A549 (cell line): Measurements from ENCODE around the gene EIF3A. TPM values are rescaled to one million over a fixed set of nuclear protein-coding genes. Genes with fewer than 3 reads are reported as not detected.
"Not testable (repeated sequence)": the region's sequence is repeated elsewhere in the genome, so short reads cannot be mapped to it uniquely, and the experiment has no call there.

Experiments used
- ATAC-seq, 2 experiments: fragments of 200-7000 bp in 1 of 2; fragments of >200 bp in 1 of 2; cut with Nextera tagmentation in 1 of 2; cut with Tn5 transposase in 1 of 2; 3 replicates each; pipeline versions ENCODE4 v1.8.0 to v1.9.1; 2018 to 2020; ENCODE audit warnings: mild to moderate bottlenecking in 1 of 2, moderate library complexity in 1 of 2
- CTCF ChIA-PET: fragments of 300-600 bp; sonication (Branson Sonifier 250); formaldehyde crosslinking; extraction: SDS; loops from one replicate; lab custom pipeline; 2021; ENCODE audit warnings: antibody characterized with exemption, inconsistent platforms; lab: Yijun Ruan, JAX
- POLR2A ChIA-PET: fragments of 350-600 bp; formaldehyde crosslinking; extraction: SDS; loops from one replicate; lab custom pipeline; 2021; ENCODE audit warnings: antibody characterized with exemption, inconsistent platforms; lab: Yijun Ruan, JAX
- DNase-seq, 2 experiments: peaks; one replicate each; pipeline versions ENCODE4 v3.0.0 to v3.0.0-alpha.2; 2011 to 2016; ENCODE audit warnings: low read depth in 1 of 2, low spot score in 1 of 2
- FAIRE-seq: peaks from 2 replicates; lab custom pipeline; 2011; peaks lifted over from hg19 to GRCh38; lab: Jason Lieb, UNC
- H3K27ac ChIP-seq, 2 experiments: fragments of >200 bp; sonication (Bioruptor Twin); formaldehyde crosslinking; 3 replicates each; pipeline ENCODE4 v1.5.1; 2016 to 2017
- H3K4me1 ChIP-seq: fragments of >200 bp; sonication (Bioruptor Twin); formaldehyde crosslinking; 3 replicates; pipeline ENCODE4 v1.6.1; 2016
- H3K4me2 ChIP-seq: fragments of >200 bp; sonication (Bioruptor Twin); formaldehyde crosslinking; 3 replicates; pipeline ENCODE4 v1.6.1; 2016
- H3K4me3 ChIP-seq: fragments of >200 bp; sonication (Bioruptor Twin); formaldehyde crosslinking; 3 replicates; pipeline ENCODE4 v1.5.1; 2016
- H3K9me3 ChIP-seq: fragments of >200 bp; sonication (Bioruptor Twin); formaldehyde crosslinking; 3 replicates; pipeline ENCODE4 v1.6.1; 2016
- ATOH8 ChIP-seq: fragments of 250-450 bp; sonication (Bioruptor Pico); IDR thresholded peaks from 2 replicates; pipeline ENCODE4 v1.5.0; 2020; ENCODE audit warnings: low read depth, mild to moderate bottlenecking, moderate library complexity
- CTCF ChIP-seq: fragments of >200 bp; sonication (Bioruptor Twin); formaldehyde crosslinking; IDR thresholded peaks from 3 replicates; pipeline ENCODE4 v1.5.1; 2016
- EP300 ChIP-seq, 2 experiments: fragments of >200 bp; sonication (Bioruptor Twin); formaldehyde crosslinking; IDR thresholded peaks; 2 replicates in 1 of 2; 3 replicates in 1 of 2; pipeline ENCODE4 v1.6.1; 2016 to 2017
- FOSL2 ChIP-seq, 2 experiments: fragments of 450-650 bp in 1 of 2; fragments of >200 bp in 1 of 2; sonication (Bioruptor Twin) in 1 of 2; formaldehyde crosslinking; IDR thresholded peaks; 2 replicates each; pipeline versions ENCODE4 v1.5.0 to v1.6.1; 2016 to 2020; ENCODE audit warnings: mild to moderate bottlenecking in 1 of 2, moderate library complexity in 1 of 2
- GATA3 ChIP-seq: IDR thresholded peaks from 2 replicates; pipeline ENCODE4 v1.6.1; 2012; ENCODE audit warnings: borderline replicate concordance
- MAX ChIP-seq: IDR thresholded peaks from 2 replicates; pipeline ENCODE4 v1.6.1; 2012
- MYC ChIP-seq: IDR thresholded peaks from 2 replicates; pipeline ENCODE4 v1.6.1; 2012; ENCODE audit warnings: mild to moderate bottlenecking, inconsistent platforms, low read length, improper control_type of control experiment, borderline replicate concordance
- NFE2L2 ChIP-seq: fragments of 150-350 bp; conservative IDR thresholded peaks from 2 replicates; pipeline ENCODE4 v1.6.1; 2014; ENCODE audit warnings: low read length
- RCOR1 ChIP-seq: fragments of 150-350 bp; IDR thresholded peaks from 2 replicates; pipeline ENCODE4 v1.6.1; 2014; ENCODE audit warnings: antibody characterized with exemption, low read length, low read depth
- SREBF2 ChIP-seq: fragments of 450-650 bp; IDR thresholded peaks from 2 replicates; pipeline ENCODE4 v1.6.1; 2014; ENCODE audit warnings: mild to moderate bottlenecking, moderate library complexity
- WGBS: methylation state at CpG from one replicate; pipeline ENCODE4 v1.1.6; 2017; ENCODE audit errors: missing lambda C conversion rate; 5-methylcytosine and 5-hydroxymethylcytosine counted together
- polyA plus RNA-seq, 4 experiments: library from polyadenylated mRNA; depleted of rRNA in 3 of 4; stranded (reverse); fragments of >200 nt; fragmentation: RNase III in 1 of 4; extraction: RNeasy Plus Mini Kit Qiagen cat#74134 plus additional on column Dnase treatment in 1 of 4; gene quantifications; 2 replicates in 3 of 4; 3 replicates in 1 of 4; pipeline ENCODE4 v1.2.3, GENCODE V29; 2011 to 2017

EIF3A gene
- polyA plus RNA-seq, 2 of the 4 experiments (the other 2 are of a cell fraction) = 71.0 to 154 TPM

- TF ChIP-seq FOSL2 (IDR thresholded peaks at IDR 0.05) (no peak), FOSL2 (CRISPR knock-in tag; IDR thresholded peaks at IDR 0.05) (peak; percentile 88)
These were observed 33.4 kb upstream of the EIF3A start (continued) for GRCh38 chr10:119113751-119114732.

GRCh38 chr10:119112056-119112455, 31.4 kb upstream of the EIF3A start:
- FAIRE-seq (no peak), DNase-seq (no peak), ATAC-seq (no peak)
- ChIA-PET CTCF (interaction anchor here (0.9 to 1.2 kb wide), 2 partner anchors 8 to 28 kb away, joined by 4 read pairs; partner anchors contain the start of gene DENND10), POLR2A (interaction anchor here (1.4 to 2.8 kb wide), 2 partner anchors 8 to 53 kb away, joined by 6 to 32 read pairs; partner anchors contain the start of genes DENND10 and SFXN4)
- Histone ChIP-seq H3K4me1 (peaks cover 34% of the 10 kb centered on the region), H3K9me3 (no peaks in the 10 kb centered on the region), H3K4me2 (no peak overlapping the region), H3K27ac (peak overlapping the region in 1 of 2 experiments; percentile 14; a peak in 1 of 6 replicates), H3K4me3 (no peak overlapping the region)
- no peak for TF ChIP-seq GATA3
- no peak for TF ChIP-seq ATOH8 (CRISPR knock-in tag)
- no peak for TF ChIP-seq CTCF
- 89% methylated on average over 4 of the region's 4 CpGs for WGBS

- CTCF ChIA-PET, ATAC-seq, H3K4me2 ChIP-seq, H3K9me3 ChIP-seq, POLR2A ChIA-PET, DNase-seq, FAIRE-seq, H3K4me3 ChIP-seq, H3K27ac ChIP-seq: not testable (repeated sequence)
- peaks cover 20% of the 10 kb centered on the region; the same call in 2 of the 3 replicates for H3K4me1 ChIP-seq
- 93% methylated on average over 2 of the region's 2 CpGs for WGBS
These were observed 27.2 kb upstream of the EIF3A start for GRCh38 chr10:119107771-119108170.

GRCh38 chr10:119107106-119107505, 26.5 kb upstream of the EIF3A start:
- H3K9me3 ChIP-seq, H3K4me2 ChIP-seq, ATAC-seq, CTCF ChIA-PET, FAIRE-seq, POLR2A ChIA-PET, H3K4me3 ChIP-seq, H3K27ac ChIP-seq, DNase-seq: not testable (repeated sequence)
- peaks cover 15% of the 10 kb centered on the region; the same call in 2 of the 3 replicates for H3K4me1 ChIP-seq
- 89% methylated on average over 6 of the region's 6 CpGs for WGBS

- H3K4me1 ChIP-seq = peaks cover 13% of the 10 kb centered on the region; the same call in 2 of the 3 replicates
- 92% methylated on average over 7 of the region's 7 CpGs for WGBS
- H3K9me3 ChIP-seq, POLR2A ChIA-PET, H3K4me3 ChIP-seq, H3K27ac ChIP-seq, CTCF ChIA-PET, FAIRE-seq, ATAC-seq, DNase-seq: not testable (repeated sequence)
- peak overlapping the region; percentile 92 for H3K4me2 ChIP-seq
These were observed 25.3 kb upstream of the EIF3A start for GRCh38 chr10:119105899-119106298.

- no peak for FAIRE-seq
- peak overlapping the region; percentile 92 for H3K4me2 ChIP-seq
- TF ChIP-seq MAX (no peak), EP300 (IDR thresholded peaks at IDR 0.05) (no peak), SREBF2 (no peak), NFE2L2 (no peak), RCOR1 (no peak), MYC (no peak)
- TF ChIP-seq, all 56 proteins: peak for 0
- POLR2A ChIA-PET = interaction anchor here (0.7 to 1.9 kb wide), 7 partner anchors 8 to 94 kb away, joined by 3 to 32 read pairs (median 4); partner anchors contain the start of gene SFXN4
- H3K4me3 ChIP-seq = peak overlapping the region; percentile 86
- 86% methylated on average over 12 of the region's 12 CpGs for WGBS
- ATAC-seq = no peak
- DNase-seq = no peak
- H3K4me1 ChIP-seq = peaks cover 17% of the 10 kb centered on the region; the same call in 2 of the 3 replicates
- no peaks in the 10 kb centered on the region for H3K9me3 ChIP-seq
- peak overlapping the region; percentile 88 to 99 for H3K27ac ChIP-seq
- CTCF ChIA-PET = interaction anchor here (0.7 to 1.5 kb wide), 3 partner anchors 10 to 30 kb away, joined by 3 to 5 read pairs (median 4); no protein-coding TSS in a partner anchor
These were observed 24.5 kb upstream of the EIF3A start for GRCh38 chr10:119105155-119105554.
